ENCODE measurements around the gene PSORS1C2. TPM values are rescaled to one million over a fixed set of nuclear protein-coding genes. Genes with fewer than 3 reads are reported as not detected.

Gene PSORS1C2
- polyA plus RNA-seq, 2 of the 4 experiments (the other 2 are of a cell fraction), result 0.08 TPM; not detected in 1

- TF ChIP-seq MYC (IDR thresholded peaks at IDR 0.05; ENCODE audit: borderline replicate concordance, low read length), result no peak
- TF ChIP-seq CBX2 (IDR thresholded peaks at IDR 0.05; ENCODE audit: borderline replicate concordance, low read depth), result no peak
- TF ChIP-seq CTCF (IDR thresholded peaks at IDR 0.05), result no peak
- no peak for TF ChIP-seq KDM5A (IDR thresholded peaks at IDR 0.05)
- no peak for TF ChIP-seq FOSB (CRISPR knock-in tag; IDR thresholded peaks at IDR 0.05)
Observed at GRCh38 chr6:31156641-31157040, 17.8 kb upstream of the PSORS1C2 start (continued).

GRCh38 chr6:31154436-31154835 is 15.6 kb upstream of the PSORS1C2 start:
- DNase-seq (ENCODE audit: low read depth in 1 of 2, low spot score in 1 of 2) (no peak), ATAC-seq (no peak), FAIRE-seq (no peak)
- CTCF ChIA-PET, result interaction anchor here (1.2 kb wide), 1 partner anchor 212 kb away, joined by 4 read pairs; no protein-coding TSS in a partner anchor
- no peak overlapping the region for H3K27ac ChIP-seq
- peaks cover 13% of the 10 kb centered on the region; the same call in 2 of the 3 replicates for H3K4me1 ChIP-seq
- POLR2A ChIA-PET, result no interaction called here
- WGBS (ENCODE audit: missing lambda C conversion rate), result 98% methylated on average over 11 of the region's 15 CpGs
- no peak overlapping the region for H3K4me2 ChIP-seq
- no peak overlapping the region for H3K4me3 ChIP-seq
- no peak for TF ChIP-seq FOSL2 (IDR thresholded peaks at IDR 0.05)
- no peak for TF ChIP-seq FOSL2 (CRISPR knock-in tag; IDR thresholded peaks at IDR 0.05)
- TF ChIP-seq JUN (IDR thresholded peaks at IDR 0.05), result no peak
- no peaks in the 10 kb centered on the region for H3K9me3 ChIP-seq

- H3K9me3 ChIP-seq, result no peaks in the 10 kb centered on the region
- TF ChIP-seq RARB (CRISPR knock-in tag; IDR thresholded peaks at IDR 0.05), result no peak
- TF ChIP-seq ZNF302 (CRISPR knock-in tag; IDR thresholded peaks at IDR 0.05), result no peak
- TF ChIP-seq FOXS1 (CRISPR knock-in tag; IDR thresholded peaks at IDR 0.05), result no peak
- TF ChIP-seq CHD4 (IDR thresholded peaks at IDR 0.05; ENCODE audit: borderline replicate concordance), result no peak
- no peak for TF ChIP-seq ZC3H11A (IDR thresholded peaks at IDR 0.05)
- TF ChIP-seq NFE2L2 (conservative IDR thresholded peaks at IDR 0.05; ENCODE audit: low read length), result no peak
- no peak for TF ChIP-seq RFX5 (IDR thresholded peaks at IDR 0.05)
- TF ChIP-seq MAFK (IDR thresholded peaks at IDR 0.05; ENCODE audit: partially characterized antibody), result no peak
- TF ChIP-seq TP53 (CRISPR knock-in tag; IDR thresholded peaks at IDR 0.05), result no peak
- TF ChIP-seq ATOH8 (CRISPR knock-in tag; IDR thresholded peaks at IDR 0.05; ENCODE audit: low read depth), result no peak
- TF ChIP-seq E2F6 (IDR thresholded peaks at IDR 0.05; ENCODE audit: borderline replicate concordance, low read depth), result no peak
- no peak for TF ChIP-seq TFCP2L1 (CRISPR knock-in tag; IDR thresholded peaks at IDR 0.05)
- FAIRE-seq (no peak), ATAC-seq (no peak), DNase-seq (ENCODE audit: low read depth in 1 of 2, low spot score in 1 of 2) (no peak)
- peaks cover 8% of the 10 kb centered on the region; the same call in 2 of the 3 replicates for H3K4me1 ChIP-seq
- ChIA-PET CTCF (interaction anchor here (2.3 kb wide), 1 partner anchor 10 kb away, joined by 5 read pairs; no protein-coding TSS in a partner anchor), POLR2A (no interaction called here)
- H3K4me3 ChIP-seq, result no peak overlapping the region
- no peak overlapping the region for H3K27ac ChIP-seq
- no peak overlapping the region for H3K4me2 ChIP-seq
- WGBS (ENCODE audit: missing lambda C conversion rate), result 88% methylated on average over 7 of the region's 7 CpGs
Observed at GRCh38 chr6:31152781-31153180, 13.9 kb upstream of the PSORS1C2 start.

All from A549 (cell line).